Adrenal gland (tissue), 19 donors: ENCODE measurements around the gene TRAF2. TPM values are rescaled to one million over a fixed set of nuclear protein-coding genes. Genes with fewer than 3 reads are reported as not detected.
"Not testable (repeated sequence)": the region's sequence is repeated elsewhere in the genome, so short reads cannot be mapped to it uniquely, and the experiment has no call there.

Experiments used
- DNase-seq, 7 donors: peaks; one replicate each; pipeline ENCODE4 v3.0.0-alpha.2; 2019 to 2020
- H3K27ac ChIP-seq, 5 donors: fragments of 200-600 bp; sonication (generic) in 4 of 5; 1 replicate in 3 of 5; 2 replicates in 2 of 5; pipeline versions ENCODE4 v1.5.1 to v1.8.0; 2016 to 2020; ENCODE audit warnings: mild to moderate bottlenecking in 1 of 5
- H3K27me3 ChIP-seq: fragments of 200-600 bp; 2 replicates; pipeline ENCODE4 v1.8.0; 2021
- H3K36me3 ChIP-seq, 2 donors: fragments of 200-600 bp; replicated peaks in 1 of 2; 1 replicate in 1 of 2; 2 replicates in 1 of 2; pipeline versions ENCODE4 v1.5.1 to v1.8.0; 2018 to 2022
- H3K4me1 ChIP-seq, 2 donors: fragments of 200-600 bp; replicated peaks in 1 of 2; 1 replicate in 1 of 2; 2 replicates in 1 of 2; pipeline versions ENCODE4 v1.5.1 to v1.8.0; 2018 to 2021
- H3K4me3 ChIP-seq, 4 donors: fragments of 200-600 bp; sonication (generic) in 3 of 4; one replicate each; pipeline ENCODE4 v1.5.1; 2016 to 2018
- H3K9me3 ChIP-seq, 3 donors: fragments of 200-600 bp; sonication (generic) in 1 of 3; replicated peaks in 1 of 3; 1 replicate in 2 of 3; 2 replicates in 1 of 3; pipeline versions ENCODE4 v1.5.1 to v1.8.0; 2016 to 2021
- CTCF ChIP-seq, 6 experiments: fragments of 450-650 bp in 4 of 6; fragments of 200-600 bp in 2 of 6; sonication (generic) in 1 of 6; IDR thresholded peaks; 1 replicate in 5 of 6; 2 replicates in 1 of 6; pipeline versions ENCODE4 v1.5.1 to v1.8.0; 2016 to 2021; ENCODE audit warnings: antibody characterized with exemption in 6 of 6, mild to moderate bottlenecking in 2 of 6, moderate library complexity in 1 of 6
- POLR2A ChIP-seq, 2 donors: fragments of 450-650 bp; IDR thresholded peaks; one replicate each; pipeline ENCODE4 v1.6.1; 2017; ENCODE audit warnings: antibody characterized with exemption in 2 of 2, mild to moderate bottlenecking in 2 of 2, moderate library complexity in 1 of 2
- WGBS, 4 donors: extraction: QIAGEN DNeasy Blood & Tissue Kit in 2 of 4; methylation state at CpG; one replicate each; pipeline versions ENCODE4 v1.1.5 to v1.1.7; 2013 to 2017; 5-methylcytosine and 5-hydroxymethylcytosine counted together
- intact Hi-C, 2 donors: fragments of 100-400 bp; cut with DNase I; formaldehyde crosslinking; loops; one replicate each; pipeline versions ENCODE4 v1.14.1 to v1.15.0; 2022 to 2023
- long read RNA-seq, 10 donors: library from polyadenylated mRNA in 3 of 10; unstranded in 2 of 10; stranded (forward) in 1 of 10; transcript quantifications; one replicate each; pipeline ENCODE4 v2.0.0 and lab custom pipeline, GENCODE V29; 2021 to 2026
- polyA plus RNA-seq, 3 donors: library from polyadenylated mRNA; stranded (reverse); fragments of 200-250 nt in 2 of 3; fragments of 350-450 nt in 1 of 3; fragmentation: Illumina TruSeq in 1 of 3; extraction: RNeasy Lipid Tissue Mini Kit (QIAGEN cat#74804) in 1 of 3; gene quantifications; one replicate each; pipeline ENCODE4 v1.2.3, GENCODE V29; 2013 to 2014
- total RNA-seq, 9 donors: library from RNA; depleted of rRNA in 4 of 9; stranded (reverse); fragments of >200 nt in 4 of 9; fragments of 120-200 nt in 1 of 9; fragmentation: NEBNext Ultra II Directional in 1 of 9; extraction: Animal tissue kit (Norgen Biotek cat#: 25700) in 1 of 9; gene quantifications; one replicate each; pipeline versions ENCODE4 v1.1.0 to v1.2.4, GENCODE V29; 2013 to 2023
- donor health status: healthy with polysubstance abuse.
- donor health status: Bipolar disorder and iron deficiency.
- donor health status: DM: yes; HTN: yes; CAD: no.
- donor health status: DM: no; HTN: no; CAD: no.
- donor health status: DM: no; HTN: no; CAD: no.
- donor health status: DM: yes; HTN: yes; CAD: no.

The TRAF2 gene
- total RNA-seq: 10 to 100 TPM in 5 of 9 donors, 1 to 10 TPM in 4; 3.8 to 16.9 (median 10.3) TPM
- polyA plus RNA-seq: 10 to 100 TPM in 2 of 3 donors, 1 to 10 TPM in 1; 3.4 to 24.7 (median 13.2) TPM
- long read RNA-seq, donor 1, partial matches to known transcripts: 0 of 2 reads
- long read RNA-seq, donor 1, other reads (novel, unspliced or antisense): 0 of 2 reads
- long read RNA-seq, donor 2, partial matches to known transcripts: 0 of 1 reads
- long read RNA-seq, donor 2, other reads (novel, unspliced or antisense): 0 of 1 reads
- long read RNA-seq, donor 3: 0 reads
- long read RNA-seq, donor 4, transcript TRAF2-201 (11 exons, 2,264 nt): major isoform, 5 of 7 reads
- long read RNA-seq, donor 4, partial matches to known transcripts: 2 of 7 reads
- long read RNA-seq, donor 4, other reads (novel, unspliced or antisense): 0 of 7 reads
- long read RNA-seq, donor 5, transcript TRAF2-201 (11 exons, 2,264 nt): major isoform, 24 of 33 reads
- long read RNA-seq, donor 5, partial matches to known transcripts: 4 of 33 reads
- long read RNA-seq, donor 5, other reads (novel, unspliced or antisense): 5 of 33 reads
- long read RNA-seq, donor 6, partial matches to known transcripts: 2 of 5 reads
- long read RNA-seq, donor 6, other reads (novel, unspliced or antisense): 1 of 5 reads
- long read RNA-seq, donor 7: 0 reads
- long read RNA-seq, donor 8, partial matches to known transcripts: 0 of 3 reads
- long read RNA-seq, donor 8, other reads (novel, unspliced or antisense): 0 of 3 reads
- long read RNA-seq, donor 9, partial matches to known transcripts: 0 of 2 reads
- long read RNA-seq, donor 9, other reads (novel, unspliced or antisense): 0 of 2 reads
- long read RNA-seq, donor 10: 0 reads

GRCh38 chr9:136885950-136886578 lies at the start of gene TRAF2:
Gene TRAF2, plus strand, starts transcription at chr9:136886516. Its CDS starts 12,225 bp downstream, at chr9:136898741.
- TF ChIP-seq CTCF (IDR thresholded peaks at IDR 0.05) (no peak), POLR2A (IDR thresholded peaks at IDR 0.05) (no peak)
- Histone ChIP-seq H3K4me3 (peak within 1 kb of the TSS in 3 of 4 donors; percentile 54 to 68 (median 68)), H3K9me3 (no peaks in the 10 kb centered on the region), H3K36me3 (no peaks in the 10 kb centered on the region), H3K27me3 (no peaks in the 10 kb centered on the region), H3K27ac (peak within 1 kb of the TSS; percentile 7 to 93 (median 70)), H3K4me1 (peaks cover 16 to 20% of the 10 kb centered on the region in 2 donors)
- intact Hi-C loops: loop anchor here in 1 of 2 donors (10.0 kb wide), 1 partner anchor 59 kb away; the partner anchor contains the start of genes C8G and FBXW5
- 0 to 1% (median 0%) methylated on average over 9 to 88 of the region's 88 CpGs for WGBS, 4 donors
- peak; percentile 97 to 99 (median 98) for DNase-seq

- H3K36me3 ChIP-seq: peaks cover 0 to 19% of the 10 kb centered on the region in 2 donors
These were observed 49.0 kb upstream of the TRAF2 start for GRCh38 chr9:136837146-136837855.

GRCh38 chr9:136837856-136838277 lies 48.4 kb upstream of the TRAF2 start:
- DNase-seq, H3K27ac ChIP-seq, H3K4me3 ChIP-seq, H3K27me3 ChIP-seq, intact Hi-C loops, H3K9me3 ChIP-seq: not testable (repeated sequence)
- Histone ChIP-seq H3K4me1 (peaks cover 17 to 22% of the 10 kb centered on the region in 2 donors), H3K36me3 (peaks cover 0 to 14% of the 10 kb centered on the region in 2 donors)
- WGBS, 4 donors: 91 to 96% (median 93%) methylated on average over 6 to 15 of the region's 15 CpGs

More at GRCh38 chr9:136837146-136837855, 49.0 kb upstream of the TRAF2 start:
- 88 to 98% (median 90%) methylated on average over 4 to 27 of the region's 27 CpGs for WGBS, 4 donors
- H3K4me3 ChIP-seq: no peak overlapping the region
- H3K9me3 ChIP-seq: no peaks in the 10 kb centered on the region
- DNase-seq: peak in 2 of 7 donors; percentile 4 to 14
- intact Hi-C loops: no loop called here
- no peaks in the 10 kb centered on the region for H3K27me3 ChIP-seq
- H3K27ac ChIP-seq: no peak overlapping the region
- peaks cover 13 to 17% of the 10 kb centered on the region in 2 donors for H3K4me1 ChIP-seq
- TF ChIP-seq CTCF (IDR thresholded peaks at IDR 0.05): no peak
- TF ChIP-seq POLR2A (IDR thresholded peaks at IDR 0.05): no peak
